Subcutaneous adipose tissue (tissue), 4 donors: ENCODE measurements around the gene MYO16. TPM values are rescaled to one million over a fixed set of nuclear protein-coding genes. Genes with fewer than 3 reads are reported as not detected.

Source experiments
- total RNA-seq, 4 donors: library from RNA; depleted of rRNA; stranded (reverse); fragments of >200 nt; gene quantifications; one replicate each; pipeline ENCODE4 v1.1.0, GENCODE V29; 2016
- TF ChIP-seq, protein P1 (sequence below): fragments of 450-650 bp; IDR thresholded peaks from one replicate; pipeline ENCODE4 v1.5.1; 2016; ENCODE audit warnings: low read depth, mild to moderate bottlenecking, control low read depth, antibody characterized with exemption, moderate library complexity

Gene MYO16
- total RNA-seq, 4 donors from 2014 or later: 0.44 to 1.1 (median 0.58) TPM

DNA sequence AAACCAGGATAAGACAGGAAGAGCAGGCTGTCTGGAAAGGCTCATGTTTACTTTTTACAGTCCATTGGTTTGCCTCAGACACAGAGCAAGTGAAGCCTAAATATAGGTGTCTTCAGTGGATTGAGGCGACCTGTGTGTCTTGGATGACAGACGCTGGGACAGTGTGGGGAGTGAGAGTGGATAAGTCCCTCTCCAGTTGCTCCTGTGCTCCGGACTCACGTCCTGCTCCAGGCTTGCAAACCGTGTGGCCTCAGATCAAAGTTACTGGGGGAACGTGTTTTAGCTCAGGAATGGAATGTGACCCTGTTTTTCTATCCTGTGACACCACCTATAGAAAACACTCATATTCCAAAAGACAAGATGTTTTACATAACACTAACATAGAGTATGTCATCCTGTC is 465.7 kb downstream of the MYO16 start:
- TF ChIP-seq, protein P1, sequence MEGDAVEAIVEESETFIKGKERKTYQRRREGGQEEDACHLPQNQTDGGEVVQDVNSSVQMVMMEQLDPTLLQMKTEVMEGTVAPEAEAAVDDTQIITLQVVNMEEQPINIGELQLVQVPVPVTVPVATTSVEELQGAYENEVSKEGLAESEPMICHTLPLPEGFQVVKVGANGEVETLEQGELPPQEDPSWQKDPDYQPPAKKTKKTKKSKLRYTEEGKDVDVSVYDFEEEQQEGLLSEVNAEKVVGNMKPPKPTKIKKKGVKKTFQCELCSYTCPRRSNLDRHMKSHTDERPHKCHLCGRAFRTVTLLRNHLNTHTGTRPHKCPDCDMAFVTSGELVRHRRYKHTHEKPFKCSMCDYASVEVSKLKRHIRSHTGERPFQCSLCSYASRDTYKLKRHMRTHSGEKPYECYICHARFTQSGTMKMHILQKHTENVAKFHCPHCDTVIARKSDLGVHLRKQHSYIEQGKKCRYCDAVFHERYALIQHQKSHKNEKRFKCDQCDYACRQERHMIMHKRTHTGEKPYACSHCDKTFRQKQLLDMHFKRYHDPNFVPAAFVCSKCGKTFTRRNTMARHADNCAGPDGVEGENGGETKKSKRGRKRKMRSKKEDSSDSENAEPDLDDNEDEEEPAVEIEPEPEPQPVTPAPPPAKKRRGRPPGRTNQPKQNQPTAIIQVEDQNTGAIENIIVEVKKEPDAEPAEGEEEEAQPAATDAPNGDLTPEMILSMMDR: no peak

DNA sequence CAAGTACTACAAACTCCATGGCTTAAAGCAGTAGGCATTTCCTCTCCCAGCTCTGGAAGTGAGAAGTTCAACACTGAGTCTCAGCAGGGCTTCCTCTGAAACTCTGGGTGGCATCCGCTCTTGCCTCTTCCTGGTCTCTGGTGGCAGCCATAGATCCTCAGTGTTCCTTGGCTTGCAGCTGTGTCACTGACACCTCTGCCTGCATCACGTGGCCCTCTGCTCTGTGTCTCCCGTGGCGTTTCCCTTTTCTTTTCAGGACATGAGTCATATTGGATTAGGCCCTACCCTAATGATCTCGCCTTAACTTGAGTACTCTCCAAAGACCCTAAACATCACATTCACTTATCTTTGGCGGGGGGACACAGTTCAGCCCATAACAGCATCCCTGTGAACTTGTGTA is 466.7 kb downstream of the MYO16 start:
- TF ChIP-seq, protein P1: no peak

DNA sequence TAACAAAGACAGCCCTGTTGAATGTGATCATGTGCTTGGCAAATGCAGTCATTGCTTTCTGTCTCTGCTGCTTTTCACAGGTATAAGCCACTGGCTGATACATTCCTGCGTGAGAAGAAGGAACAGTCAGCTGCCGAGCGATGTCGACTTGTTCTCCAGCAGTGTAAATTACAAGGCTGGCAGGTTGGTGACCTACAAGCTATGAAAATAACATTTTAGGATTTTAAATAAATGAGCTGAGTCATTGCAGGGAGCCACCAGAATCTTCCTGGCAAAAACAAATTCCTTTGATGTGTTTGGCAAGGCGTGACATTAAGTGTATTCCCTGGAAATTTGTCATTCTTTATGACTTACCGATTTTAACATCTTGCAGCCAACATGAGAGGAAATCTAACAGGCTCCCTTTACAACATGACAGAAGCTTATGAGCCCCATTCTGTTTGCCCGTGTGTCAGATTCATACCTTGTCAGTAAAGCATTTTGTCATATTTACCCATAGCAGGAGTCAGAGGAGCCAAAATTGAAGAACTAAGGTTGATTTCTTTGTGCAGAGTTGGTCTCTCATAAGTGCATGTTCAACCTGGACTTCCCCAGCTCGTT is 471.4 kb downstream of the MYO16 start:
- TF ChIP-seq, protein P1: no peak

DNA sequence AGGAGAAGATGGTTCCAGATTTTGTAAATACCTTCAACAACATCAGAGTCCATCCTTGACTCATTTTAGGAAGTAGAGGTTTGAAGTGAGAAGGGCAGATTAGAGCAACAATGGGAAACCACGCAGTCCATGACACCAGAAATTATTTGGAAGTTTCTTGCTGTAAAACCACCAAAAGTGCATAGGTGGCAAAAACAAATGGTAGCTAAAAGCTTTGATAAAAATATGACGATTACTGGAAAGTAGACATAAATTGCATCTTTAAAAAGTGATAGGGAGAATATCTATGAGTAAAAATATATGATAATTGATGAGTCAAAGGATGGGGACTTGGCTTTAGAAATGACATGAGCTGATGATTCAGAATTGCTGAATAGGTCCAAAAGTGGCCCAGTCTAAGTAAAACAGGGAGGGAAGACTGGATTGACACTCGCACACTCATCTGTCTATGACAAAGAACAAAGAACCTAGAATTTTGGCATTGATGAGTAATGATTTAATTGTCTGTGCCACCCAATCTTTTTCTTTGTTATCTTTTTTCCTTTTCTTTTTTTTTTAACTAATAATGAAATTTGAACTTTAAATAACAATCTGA is 472.2 kb downstream of the MYO16 start:
- TF ChIP-seq, protein P1: no peak

DNA sequence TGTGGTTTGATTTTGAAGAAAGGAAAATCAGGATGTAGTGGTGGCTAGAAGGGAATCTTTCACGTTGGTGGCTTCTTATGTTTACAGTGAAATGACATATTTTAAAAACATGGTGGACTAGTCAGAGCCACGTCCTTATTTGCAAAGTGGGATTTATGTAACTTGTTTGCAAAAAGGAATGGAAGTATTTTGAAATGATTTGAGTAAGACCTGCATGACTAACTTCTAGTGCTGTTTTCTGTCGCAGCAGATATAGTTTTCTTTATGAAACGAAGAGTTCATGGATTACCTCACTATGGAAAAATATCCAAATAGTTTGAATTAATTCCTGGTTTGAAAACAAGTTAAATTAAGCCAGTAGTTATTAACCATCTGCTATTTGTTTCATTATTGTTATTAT is 476.5 kb downstream of the MYO16 start:
- TF ChIP-seq, protein P1: no peak

DNA sequence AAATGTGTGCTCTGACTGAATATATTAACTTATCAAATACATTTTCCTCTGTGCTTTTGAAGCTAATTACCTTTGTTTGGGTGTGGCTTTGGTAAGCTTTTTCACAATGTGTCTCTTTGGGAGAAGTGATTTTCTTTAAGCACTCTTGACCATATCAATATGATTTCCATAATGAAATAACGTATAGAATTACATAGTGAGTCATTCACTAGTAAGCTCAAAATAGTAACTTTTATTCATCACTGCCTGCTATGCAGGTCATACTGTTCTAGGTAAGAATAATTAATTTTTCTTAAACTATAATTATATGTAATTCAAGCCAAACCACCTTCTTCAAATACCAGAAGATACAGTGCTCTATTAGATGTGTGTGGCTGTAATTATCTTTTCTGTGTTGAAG is 480.7 kb downstream of the MYO16 start:
- TF ChIP-seq, protein P1: no peak

DNA sequence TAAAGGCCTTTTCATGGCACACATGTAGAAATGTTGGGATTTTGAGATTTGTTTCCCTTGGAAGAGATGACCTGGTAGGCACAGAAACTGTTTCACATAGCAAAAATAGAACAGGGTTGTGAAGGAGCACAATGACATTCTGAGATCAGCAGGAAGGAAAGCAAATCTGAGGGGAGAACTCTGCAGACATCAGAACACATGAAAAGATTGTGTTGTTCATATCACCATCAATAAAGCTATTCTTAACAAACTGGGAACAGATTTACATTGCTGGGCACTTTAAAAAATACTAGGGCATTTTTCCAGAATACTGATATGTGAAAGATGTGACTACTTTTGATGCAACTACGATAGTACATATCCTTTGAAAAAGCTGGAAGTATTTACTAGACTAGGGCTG is 481.7 kb downstream of the MYO16 start:
- TF ChIP-seq, protein P1: no peak
